Keratinocyte (primary cell): Measurements from ENCODE around the gene ARL15. TPM values are rescaled to one million over a fixed set of nuclear protein-coding genes. Genes with fewer than 3 reads are reported as not detected.

ENCODE experiments used
- DNase-seq: peaks from one replicate; pipeline ENCODE4 v3.0.0-alpha.2; 2011; ENCODE audit warnings: low read depth, missing footprints, low spot score
- FAIRE-seq: peaks from 2 replicates; lab custom pipeline; 2011; peaks lifted over from hg19 to GRCh38; lab: Jason Lieb, UNC
- H2AFZ ChIP-seq: 2 replicates; pipeline ENCODE4 v1.6.0; 2012; ENCODE audit warnings: low read length, control low read depth, inconsistent platforms; ENCODE audit not compliant: control insufficient read depth
- H3K27ac ChIP-seq: 2 replicates; pipeline ENCODE4 v1.5.1; 2011; ENCODE audit warnings: low read length; ENCODE audit not compliant: control insufficient read depth, insufficient read depth
- H3K27me3 ChIP-seq: 3 replicates; pipeline ENCODE4 v1.6.0; 2011; ENCODE audit warnings: low read length; ENCODE audit not compliant: control insufficient read depth, insufficient read depth; ENCODE audit errors: extremely low read depth
- H3K36me3 ChIP-seq, 2 experiments: 2 replicates in 1 of 2; 3 replicates in 1 of 2; pipeline ENCODE4 v1.5.1; 2011; ENCODE audit warnings: low read length in 2 of 2, mild to moderate bottlenecking in 1 of 2; ENCODE audit not compliant: control insufficient read depth in 2 of 2, insufficient read depth in 2 of 2; ENCODE audit errors: extremely low read depth in 1 of 2
- H3K4me1 ChIP-seq: 3 replicates; pipeline ENCODE4 v1.5.1; 2011; ENCODE audit warnings: low read length; ENCODE audit not compliant: control insufficient read depth, insufficient read depth; ENCODE audit errors: extremely low read depth
- H3K4me2 ChIP-seq: 3 replicates; pipeline ENCODE4 v1.6.0; 2011; ENCODE audit warnings: low read depth, low read length; ENCODE audit not compliant: control insufficient read depth, insufficient read depth; ENCODE audit errors: extremely low read depth
- H3K4me3 ChIP-seq, 3 experiments: fragments of 200-600 bp in 1 of 3; sonication (generic) in 1 of 3; 2 replicates in 2 of 3; 3 replicates in 1 of 3; pipeline ENCODE4 v1.5.1; 2011 to 2016; ENCODE audit warnings: low read length in 3 of 3, mild to moderate bottlenecking in 3 of 3, control low read depth in 2 of 3, inconsistent platforms in 1 of 3, low read depth in 1 of 3, mixed read lengths in 1 of 3, mixed run types in 1 of 3, moderate library complexity in 1 of 3; ENCODE audit not compliant: control insufficient read depth in 2 of 3, insufficient read depth in 2 of 3; ENCODE audit errors: extremely low read depth in 1 of 3
- H3K79me2 ChIP-seq: 2 replicates; pipeline ENCODE4 v1.6.0; 2012; ENCODE audit warnings: low read length; ENCODE audit not compliant: control insufficient read depth, insufficient read depth
- H3K9ac ChIP-seq: 3 replicates; pipeline ENCODE4 v1.6.0; 2011; ENCODE audit warnings: low read length; ENCODE audit not compliant: control insufficient read depth, insufficient read depth; ENCODE audit errors: extremely low read depth
- H3K9me1 ChIP-seq: 3 replicates; pipeline ENCODE4 v1.6.0; 2011; ENCODE audit warnings: low read length; ENCODE audit not compliant: control insufficient read depth, insufficient read depth; ENCODE audit errors: extremely low read depth
- H3K9me3 ChIP-seq: 2 replicates; pipeline ENCODE4 v1.5.1; 2012; ENCODE audit warnings: low read depth, low read length; ENCODE audit not compliant: control insufficient read depth
- H4K20me1 ChIP-seq: 3 replicates; pipeline ENCODE4 v1.6.0; 2011; ENCODE audit warnings: low read length; ENCODE audit not compliant: control insufficient read depth, insufficient read depth; ENCODE audit errors: extremely low read depth
- CTCF ChIP-seq, 3 experiments: IDR thresholded peaks in 1 of 3; conservative IDR thresholded peaks in 1 of 3; optimal IDR thresholded peaks in 1 of 3; 2 replicates in 2 of 3; 3 replicates in 1 of 3; pipeline versions ENCODE3 to v1.5.1; 2011; ENCODE audit warnings: low read length in 3 of 3, mild to moderate bottlenecking in 3 of 3, moderate library complexity in 2 of 3, control low read depth in 1 of 3, inconsistent platforms in 1 of 3; ENCODE audit not compliant: insufficient read depth in 2 of 3; ENCODE audit errors: extremely low read depth in 1 of 3
- EZH2 ChIP-seq: IDR thresholded peaks from one replicate; pipeline ENCODE4 v1.6.1; 2012; ENCODE audit warnings: inconsistent platforms, mild to moderate bottlenecking, low read length, moderate library complexity
- dilution Hi-C: fragments of 300-500 bp; cut with MboI; formaldehyde crosslinking; loops from one replicate; pipeline ENCODE4 v1.7.0; 2020; ENCODE audit warnings: low sequenced_read_pairs; ENCODE audit not compliant: extremely low pct_ligation_motif_present
- polyA plus RNA-seq, 5 experiments: library from polyadenylated mRNA; depleted of rRNA in 3 of 5; stranded (reverse) in 3 of 5; stranded (forward) in 1 of 5; unstranded in 1 of 5; fragments of >200 nt; gene quantifications; 1 replicate in 1 of 5; 2 replicates in 3 of 5; 3 replicates in 1 of 5; pipeline versions ENCODE4 v1.2.1 to v1.2.3, GENCODE V29; 2011 to 2012; ENCODE audit warnings: missing spikeins in 2 of 5, low read depth in 1 of 5, low replicate concordance in 1 of 5

ARL15 gene
- polyA plus RNA-seq, 1 donor (not counting 4 experiments of a cell fraction or from before 2014, with no cell fraction given): 19.7 TPM

- Histone ChIP-seq H3K9me1 (peaks cover 2% of the 10 kb centered on the region), H3K4me2 (no peak overlapping the region), H3K4me1 (no peaks in the 10 kb centered on the region), H3K9me3 (no peaks in the 10 kb centered on the region), H3K4me3 (no peak overlapping the region), H3K9ac (no peak overlapping the region), H3K36me3 (no peaks in the 10 kb centered on the region), H3K79me2 (no peaks in the 10 kb centered on the region), H3K27ac (no peak overlapping the region), H3K27me3 (no peaks in the 10 kb centered on the region), H2AFZ (no peak overlapping the region), H4K20me1 (no peaks in the 10 kb centered on the region)
- dilution Hi-C loops: no loop called here
- no peak for DNase-seq
- TF ChIP-seq EZH2 (no peak), CTCF (optimal IDR thresholded peaks at IDR 0.05 in 1 of 3, IDR thresholded peaks at IDR 0.05 in 1 of 3, conservative IDR thresholded peaks at IDR 0.05 in 1 of 3; ENCODE audit: extremely low read depth in 1 of 3, insufficient read depth in 2 of 3, low read length in 3 of 3) (no peak)
- FAIRE-seq: no peak
These were observed 37.6 kb downstream of the ARL15 start for GRCh38 chr5:54272746-54273145.

- Histone ChIP-seq H3K79me2 (no peaks in the 10 kb centered on the region), H3K36me3 (no peaks in the 10 kb centered on the region), H3K9me1 (peaks cover 2% of the 10 kb centered on the region), H2AFZ (no peak overlapping the region), H3K27ac (no peak overlapping the region), H3K4me2 (no peak overlapping the region), H3K4me1 (no peaks in the 10 kb centered on the region), H3K27me3 (no peaks in the 10 kb centered on the region), H4K20me1 (no peaks in the 10 kb centered on the region), H3K4me3 (no peak overlapping the region), H3K9ac (no peak overlapping the region), H3K9me3 (no peaks in the 10 kb centered on the region)
- TF ChIP-seq EZH2 (no peak), CTCF (optimal IDR thresholded peaks at IDR 0.05 in 1 of 3, IDR thresholded peaks at IDR 0.05 in 1 of 3, conservative IDR thresholded peaks at IDR 0.05 in 1 of 3; ENCODE audit: extremely low read depth in 1 of 3, insufficient read depth in 2 of 3, low read length in 3 of 3) (no peak)
- DNase-seq: no peak
- FAIRE-seq: no peak
- dilution Hi-C loops: no loop called here
These were observed 40.0 kb downstream of the ARL15 start for GRCh38 chr5:54270326-54270725.
